Central memory CD8-positive, alpha-beta T cell (primary cell): Measurements from ENCODE around the gene EMC9.
"Not testable (repeated sequence)": the region's sequence is repeated elsewhere in the genome, so short reads cannot be mapped to it uniquely, and the experiment has no call there.

Experiments
- ATAC-seq: fragments of 150-1000 bp; cut with Tn5 transposase; replicated peaks from 2 replicates; pipeline ENCODE4 v1.10.0; 2022; ENCODE audit warnings: mild to moderate bottlenecking, moderate FRiP score, moderate number of reproducible peaks; ENCODE audit not compliant: poor library complexity, severe bottlenecking; ENCODE audit errors: extremely low read depth
- DNase-seq, 2 donors: peaks; one replicate each; pipeline ENCODE4 v3.0.0; 2021; ENCODE audit warnings: low spot score in 2 of 2
- H3K27ac Mint-ChIP-seq: one replicate; pipeline ENCODE4 v1.8.0; 2022; ENCODE audit warnings: low read depth, mild to moderate bottlenecking, moderate library complexity, mixed read lengths
- H3K27me3 Mint-ChIP-seq: one replicate; pipeline ENCODE4 v1.8.0; 2022; ENCODE audit warnings: mixed read lengths
- H3K36me3 Mint-ChIP-seq: one replicate; pipeline ENCODE4 v1.8.0; 2022; ENCODE audit warnings: mild to moderate bottlenecking, moderate library complexity, mixed read lengths; ENCODE audit not compliant: insufficient read depth
- H3K4me1 Mint-ChIP-seq: one replicate; pipeline ENCODE4 v1.8.0; 2022; ENCODE audit warnings: mixed read lengths
- H3K4me3 Mint-ChIP-seq: one replicate; pipeline ENCODE4 v1.8.0; 2022; ENCODE audit warnings: mild to moderate bottlenecking, moderate library complexity, mixed read lengths
- H3K9me3 Mint-ChIP-seq: one replicate; pipeline ENCODE4 v1.8.0; 2022; ENCODE audit warnings: mixed read lengths

EMC9 gene

DNA sequence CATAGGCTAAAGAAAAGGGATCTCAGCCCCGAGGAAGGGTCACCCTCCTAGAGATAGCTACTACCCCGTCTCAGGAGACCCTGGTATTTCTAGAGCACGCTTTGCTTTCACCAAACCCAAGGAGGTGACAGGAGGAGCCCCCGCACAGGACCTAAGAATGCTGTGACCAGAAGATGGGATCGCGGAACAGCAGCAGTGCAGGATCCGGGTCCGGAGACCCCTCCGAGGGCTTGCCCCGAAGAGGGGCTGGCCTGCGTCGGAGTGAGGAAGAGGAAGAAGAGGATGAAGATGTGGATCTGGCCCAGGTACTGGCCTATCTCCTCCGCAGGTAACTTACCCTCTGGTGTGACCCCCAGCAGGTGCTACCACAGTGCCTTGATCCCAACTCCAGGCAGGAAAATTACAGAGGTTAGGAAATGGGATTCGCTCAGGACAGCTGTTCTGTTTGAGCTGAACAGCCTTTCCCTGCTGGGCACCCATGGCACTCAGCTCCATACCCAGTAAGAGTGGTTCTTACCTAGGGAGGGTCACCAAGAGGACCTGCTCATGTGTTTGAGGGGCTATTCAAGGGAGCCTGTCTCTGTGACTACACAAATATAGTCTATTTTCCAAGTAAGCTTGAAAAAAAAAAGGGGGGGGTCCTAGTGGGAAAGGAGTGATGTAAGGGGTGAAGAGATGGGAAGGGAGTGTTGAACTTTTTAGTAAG is 25.8 kb downstream of the EMC9 start:
- Mint-ChIP-seq H3K36me3 (peaks cover 37% of the 10 kb centered on the region), H3K27ac (peak overlapping the region; percentile 97), H3K4me3 (peak overlapping the region; percentile 93), H3K4me1 (peaks cover 29% of the 10 kb centered on the region), H3K27me3 (no peaks in the 10 kb centered on the region), H3K9me3 (no peaks in the 10 kb centered on the region)
- ATAC-seq (no peak), DNase-seq (no peak)

DNA sequence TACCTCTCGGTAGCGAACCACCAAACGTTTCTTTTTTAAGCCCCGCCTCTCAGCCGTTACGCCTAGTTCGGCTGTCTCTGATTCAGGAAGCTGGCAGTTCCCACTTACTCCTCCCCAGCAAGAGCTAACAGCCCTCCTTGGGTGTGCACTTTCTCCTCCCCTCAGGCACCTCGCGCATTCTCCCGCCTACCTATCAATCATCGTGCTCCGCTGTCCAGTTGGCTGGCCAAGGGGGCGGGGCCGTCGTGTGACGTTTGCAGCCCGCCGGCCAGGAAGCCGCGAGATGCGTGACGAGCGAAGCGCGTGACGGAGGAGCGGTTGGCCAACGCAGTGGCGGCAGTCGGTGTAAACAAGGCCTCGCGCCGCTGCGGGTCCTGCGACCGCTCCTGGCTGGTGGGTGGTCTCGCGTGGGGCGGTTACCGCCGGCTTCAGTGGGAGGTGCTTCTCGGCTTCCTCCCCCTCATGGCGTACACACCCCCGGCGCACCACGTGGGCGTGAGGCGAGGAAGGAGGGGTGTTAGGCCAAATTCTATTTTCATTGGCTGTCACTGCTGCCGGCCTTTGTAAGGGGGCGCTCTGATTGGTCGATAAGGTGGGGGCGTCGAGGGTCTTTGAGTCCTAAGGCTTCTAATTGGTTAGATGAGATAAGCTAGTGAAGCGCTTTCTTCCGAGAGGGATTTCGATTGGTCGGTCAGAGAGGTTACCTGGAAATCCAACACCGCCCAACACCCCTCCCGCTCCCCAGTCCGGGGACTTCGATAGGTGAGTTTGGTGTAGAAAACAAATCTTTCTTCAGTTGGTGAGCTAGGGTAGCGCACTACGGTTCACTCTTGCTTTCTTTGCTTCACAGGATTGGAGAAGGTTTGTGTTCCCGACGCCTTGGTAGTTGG is 26.6 kb downstream of the EMC9 start, which contains the start of the genes DCAF11 and NRL:
DCAF11 (plus strand) TSS at position 246 of the 890 bp plus-strand sequence. CDS start 818 bp downstream, outside the sequence.
NRL (minus strand) TSS at position 418 of the 890 bp plus-strand sequence. CDS start 32,101 bp downstream, outside the sequence.
- peak; percentile 87 for ATAC-seq

DNA sequence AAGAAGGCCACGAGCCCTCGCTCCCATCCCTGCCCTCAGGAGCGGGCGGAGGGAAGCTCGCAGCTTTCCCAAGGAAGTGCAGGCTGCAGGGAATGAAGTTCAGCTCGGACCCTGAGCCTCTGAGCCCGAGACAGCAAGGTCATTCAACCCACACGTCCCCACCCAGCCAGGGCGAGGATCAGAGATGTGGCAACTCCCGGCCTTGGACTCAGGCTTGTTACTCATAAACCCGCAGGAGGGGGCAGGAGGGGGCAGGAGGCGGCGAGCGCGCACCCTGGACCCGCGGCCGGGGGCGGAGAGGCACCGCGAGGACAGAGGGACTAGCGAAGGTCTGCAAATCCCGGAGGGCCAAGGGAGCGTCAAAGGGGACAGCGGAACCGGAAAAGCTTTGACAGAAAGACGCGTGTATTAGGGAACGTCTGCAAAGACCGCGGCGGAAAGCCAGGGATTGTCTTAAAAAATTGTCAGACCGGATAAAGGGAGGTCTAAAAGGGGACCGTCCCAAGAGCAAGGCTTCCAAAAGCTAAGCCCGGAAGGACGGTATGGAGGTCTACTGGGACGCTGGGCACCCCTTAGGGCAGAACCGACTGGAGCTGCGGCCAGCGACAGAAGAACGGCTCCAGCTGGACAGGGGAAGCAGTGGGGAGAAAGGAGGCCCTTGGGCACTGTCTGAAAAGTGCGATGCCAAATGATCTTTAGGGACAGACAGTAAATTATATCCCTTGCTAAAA is 27.4 kb downstream of the EMC9 start:
- Mint-ChIP-seq H3K27ac (peak overlapping the region; percentile 97), H3K36me3 (peaks cover 24% of the 10 kb centered on the region), H3K27me3 (no peaks in the 10 kb centered on the region), H3K9me3 (no peaks in the 10 kb centered on the region), H3K4me1 (peaks cover 30% of the 10 kb centered on the region), H3K4me3 (peak overlapping the region; percentile 93)
- ATAC-seq (peak; percentile 38), DNase-seq (peak; percentile 68 to 82)

More for the DNA sequence above, 26.6 kb downstream of the EMC9 start, which contains the start of the genes DCAF11 and NRL:
- DNase-seq, result peak; percentile 97 to 99
- H3K4me1 Mint-ChIP-seq, result peaks cover 29% of the 10 kb centered on the region
- H3K27ac Mint-ChIP-seq, result peak within 1 kb of the TSS; percentile 97
- H3K36me3 Mint-ChIP-seq, result peaks cover 33% of the 10 kb centered on the region
- H3K4me3 Mint-ChIP-seq, result peak within 1 kb of the TSS; percentile 93
- H3K9me3 Mint-ChIP-seq, result no peaks in the 10 kb centered on the region
- H3K27me3 Mint-ChIP-seq, result no peaks in the 10 kb centered on the region

DNA sequence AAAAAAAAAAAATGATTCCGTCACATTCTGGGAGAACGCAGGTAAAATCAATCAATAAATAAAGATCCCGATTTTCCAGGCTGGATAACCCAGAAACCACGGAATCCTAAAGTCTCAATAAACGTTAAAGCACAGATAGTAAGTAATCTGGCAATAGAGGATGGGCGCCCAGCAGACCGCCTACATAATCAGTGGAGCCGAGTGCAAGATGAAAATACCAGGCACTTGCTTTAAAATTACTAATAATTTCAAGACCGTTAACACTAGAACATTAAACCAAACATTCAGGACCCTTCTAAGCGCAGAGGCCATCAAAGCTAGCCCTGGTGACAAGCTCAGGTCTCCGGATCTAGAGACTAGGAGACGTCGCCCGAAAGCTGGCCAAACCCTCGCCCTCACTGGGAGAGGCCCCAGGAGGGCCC is 28.0 kb downstream of the EMC9 start:
- H3K4me3 Mint-ChIP-seq, result peak overlapping the region; percentile 93
- ATAC-seq, result no peak
- no peak for DNase-seq

DNA sequence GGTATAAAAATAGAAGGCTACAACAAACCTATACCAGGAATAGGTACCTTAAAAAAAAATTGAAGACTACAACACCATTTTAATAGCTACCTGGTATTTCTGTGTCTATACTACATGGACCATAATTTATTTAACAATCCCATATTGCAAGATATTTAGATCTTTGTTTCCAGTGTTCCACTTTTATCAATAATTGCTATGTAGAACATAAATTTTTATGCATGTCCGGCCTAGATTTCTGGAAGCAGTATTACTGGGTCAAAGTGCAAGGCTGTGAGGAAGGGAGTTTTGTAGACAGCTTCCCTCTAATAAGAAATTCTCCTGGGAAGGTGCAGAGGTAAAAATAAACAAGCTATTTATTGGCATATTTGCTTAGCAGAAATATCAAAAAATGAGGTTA is 30.9 kb downstream of the EMC9 start:
- Mint-ChIP-seq H3K27ac (no peak overlapping the region), H3K4me3 (no peak overlapping the region), H3K27me3 (no peaks in the 10 kb centered on the region), H3K4me1 (peaks cover 15% of the 10 kb centered on the region), H3K9me3 (no peaks in the 10 kb centered on the region), H3K36me3 (peaks cover 15% of the 10 kb centered on the region)
- no peak for ATAC-seq
- DNase-seq, result no peak

More for the DNA sequence above, 28.0 kb downstream of the EMC9 start:
- no peaks in the 10 kb centered on the region for H3K9me3 Mint-ChIP-seq
- H3K4me1 Mint-ChIP-seq, result peaks cover 31% of the 10 kb centered on the region
- H3K27ac Mint-ChIP-seq, result peak overlapping the region; percentile 97
- H3K36me3 Mint-ChIP-seq, result peaks cover 19% of the 10 kb centered on the region
- H3K27me3 Mint-ChIP-seq, result no peaks in the 10 kb centered on the region

DNA sequence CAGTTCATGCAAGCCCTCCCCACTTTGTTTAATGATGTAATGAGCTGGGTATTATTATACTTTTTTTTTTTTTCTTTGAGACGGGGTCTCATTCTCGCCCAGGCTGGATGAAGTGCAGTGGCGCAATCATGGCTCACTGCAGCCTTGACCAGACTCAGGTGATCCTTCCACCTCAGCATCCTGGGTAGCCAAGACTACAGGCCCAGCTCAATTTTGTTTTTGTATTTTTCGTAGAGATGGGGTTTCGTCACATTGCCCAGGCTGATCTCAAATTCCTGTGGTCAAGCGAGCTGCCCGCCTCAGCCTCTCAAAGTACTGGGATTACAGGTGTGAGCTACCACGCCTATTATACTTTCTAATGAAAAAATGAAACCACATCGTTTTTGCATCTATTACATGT is 31.3 kb downstream of the EMC9 start:
- H3K27ac Mint-ChIP-seq, result no peak overlapping the region

DNA sequence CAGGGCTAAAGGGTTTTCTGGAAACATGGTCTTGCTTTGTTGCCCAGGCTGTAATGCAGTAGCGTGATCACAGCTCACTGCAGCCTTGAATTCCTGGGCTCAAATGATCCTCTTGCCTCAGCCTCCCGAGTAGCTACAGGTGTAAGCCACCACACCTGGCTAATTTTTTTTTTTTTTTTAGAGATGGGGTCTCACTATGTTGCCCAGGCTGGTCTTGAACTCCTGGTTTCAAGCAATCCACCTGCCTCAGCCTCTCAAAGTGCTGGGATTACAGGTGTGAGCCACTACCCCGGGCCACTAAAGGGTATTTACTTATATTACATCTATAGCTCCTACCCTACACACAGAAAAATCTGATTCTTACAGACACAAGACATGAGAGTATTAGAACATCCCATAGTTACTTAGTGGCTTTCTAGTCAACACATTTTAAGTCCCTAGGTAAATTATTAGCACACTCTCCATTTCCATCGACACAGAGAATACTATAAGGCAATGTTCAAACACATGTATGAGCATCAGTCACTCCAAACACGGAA is 33.0 kb downstream of the EMC9 start:
- DNase-seq (no peak), ATAC-seq (no peak)
- Mint-ChIP-seq H3K9me3 (no peaks in the 10 kb centered on the region), H3K36me3 (peaks cover under 1% of the 10 kb centered on the region), H3K27me3 (no peaks in the 10 kb centered on the region), H3K4me3 (no peak overlapping the region), H3K27ac (peak overlapping the region; percentile 71), H3K4me1 (peaks cover 7% of the 10 kb centered on the region)

More for the DNA sequence above, 31.3 kb downstream of the EMC9 start:
- Mint-ChIP-seq H3K36me3 (peaks cover 14% of the 10 kb centered on the region), H3K27me3 (no peaks in the 10 kb centered on the region), H3K4me3 (no peak overlapping the region), H3K9me3 (no peaks in the 10 kb centered on the region), H3K4me1 (peaks cover 10% of the 10 kb centered on the region)
- DNase-seq (no peak), ATAC-seq (no peak)

DNA sequence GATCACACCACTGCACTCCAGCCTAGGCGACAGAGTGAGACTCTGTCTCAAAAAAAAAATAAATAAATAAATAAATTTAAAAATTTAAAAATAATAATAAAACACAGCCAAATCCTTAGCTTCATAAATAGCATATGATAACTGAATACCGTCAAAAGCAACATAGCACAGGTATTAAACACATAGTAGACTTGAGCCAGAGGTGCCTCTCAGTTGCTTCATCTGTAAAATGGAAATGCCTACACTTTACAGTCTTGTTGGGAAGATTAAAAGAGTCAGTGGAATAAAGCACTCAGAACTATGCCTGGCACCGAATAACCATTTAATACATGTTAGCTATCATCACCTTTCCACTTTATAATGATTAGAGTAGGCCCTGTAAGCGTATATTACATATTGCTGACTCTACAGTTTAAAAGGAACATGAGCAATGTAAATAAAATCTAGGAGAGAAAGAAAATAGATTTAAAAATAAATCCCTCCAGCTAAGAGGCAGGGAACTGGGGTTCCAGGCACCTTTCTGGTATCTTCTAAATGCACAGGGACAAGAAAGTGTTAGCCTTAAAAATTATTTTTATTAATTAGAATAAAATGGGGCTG is 34.6 kb downstream of the EMC9 start:
- Mint-ChIP-seq H3K4me1 (peaks cover 7% of the 10 kb centered on the region), H3K27ac (no peak overlapping the region), H3K36me3 (peaks cover 5% of the 10 kb centered on the region), H3K9me3 (no peaks in the 10 kb centered on the region), H3K27me3 (no peaks in the 10 kb centered on the region), H3K4me3 (no peak overlapping the region)
- DNase-seq (no peak), ATAC-seq (no peak)

DNA sequence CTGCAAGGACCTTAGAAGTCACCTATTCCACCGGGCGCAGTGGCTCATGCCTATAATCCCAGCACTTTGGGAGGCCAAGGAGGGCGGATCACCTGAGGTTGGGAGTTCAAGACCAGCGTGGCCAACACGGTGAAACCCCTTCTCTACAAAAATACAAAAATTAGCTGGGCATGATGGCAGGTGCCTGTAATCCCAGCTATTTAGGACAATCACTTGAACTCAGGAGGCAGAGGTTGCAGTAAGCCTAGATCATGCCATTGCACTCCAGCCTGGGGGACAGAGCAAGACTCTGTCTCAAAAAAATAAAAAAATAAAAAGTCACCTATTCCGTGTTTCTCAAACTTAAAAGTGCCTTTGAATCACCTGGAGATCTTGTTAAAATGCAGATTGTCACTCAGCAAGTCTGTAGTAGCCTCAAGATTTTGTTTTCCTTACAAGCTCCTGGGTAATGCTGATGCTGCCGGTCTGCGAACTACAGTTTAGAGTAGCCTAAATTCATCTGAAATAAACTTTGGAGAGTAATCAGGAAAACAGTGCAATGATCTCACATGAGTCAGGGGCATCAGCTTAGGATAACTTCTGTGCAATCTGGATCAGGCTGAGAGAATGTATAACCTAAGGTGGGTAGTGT is 35.7 kb downstream of the EMC9 start:
- not testable (repeated sequence) for H3K36me3 Mint-ChIP-seq, H3K27ac Mint-ChIP-seq, H3K27me3 Mint-ChIP-seq, DNase-seq, H3K4me3 Mint-ChIP-seq, H3K4me1 Mint-ChIP-seq, ATAC-seq, H3K9me3 Mint-ChIP-seq

DNA sequence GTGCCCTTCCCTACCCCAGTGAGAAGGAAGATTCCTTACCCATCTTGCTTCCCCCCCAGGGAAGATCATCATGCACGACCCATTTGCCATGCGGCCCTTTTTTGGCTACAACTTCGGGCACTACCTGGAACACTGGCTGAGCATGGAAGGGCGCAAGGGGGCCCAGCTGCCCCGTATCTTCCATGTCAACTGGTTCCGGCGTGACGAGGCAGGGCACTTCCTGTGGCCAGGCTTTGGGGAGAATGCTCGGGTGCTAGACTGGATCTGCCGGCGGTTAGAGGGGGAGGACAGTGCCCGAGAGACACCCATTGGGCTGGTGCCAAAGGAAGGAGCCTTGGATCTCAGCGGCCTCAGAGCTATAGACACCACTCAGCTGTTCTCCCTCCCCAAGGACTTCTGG is 37.9 kb downstream of the EMC9 start:
- Mint-ChIP-seq H3K27ac (no peak overlapping the region), H3K27me3 (no peaks in the 10 kb centered on the region), H3K9me3 (no peaks in the 10 kb centered on the region), H3K4me1 (peaks cover 4% of the 10 kb centered on the region), H3K4me3 (no peak overlapping the region), H3K36me3 (peaks cover 7% of the 10 kb centered on the region)
- DNase-seq, result no peak
- no peak for ATAC-seq

DNA sequence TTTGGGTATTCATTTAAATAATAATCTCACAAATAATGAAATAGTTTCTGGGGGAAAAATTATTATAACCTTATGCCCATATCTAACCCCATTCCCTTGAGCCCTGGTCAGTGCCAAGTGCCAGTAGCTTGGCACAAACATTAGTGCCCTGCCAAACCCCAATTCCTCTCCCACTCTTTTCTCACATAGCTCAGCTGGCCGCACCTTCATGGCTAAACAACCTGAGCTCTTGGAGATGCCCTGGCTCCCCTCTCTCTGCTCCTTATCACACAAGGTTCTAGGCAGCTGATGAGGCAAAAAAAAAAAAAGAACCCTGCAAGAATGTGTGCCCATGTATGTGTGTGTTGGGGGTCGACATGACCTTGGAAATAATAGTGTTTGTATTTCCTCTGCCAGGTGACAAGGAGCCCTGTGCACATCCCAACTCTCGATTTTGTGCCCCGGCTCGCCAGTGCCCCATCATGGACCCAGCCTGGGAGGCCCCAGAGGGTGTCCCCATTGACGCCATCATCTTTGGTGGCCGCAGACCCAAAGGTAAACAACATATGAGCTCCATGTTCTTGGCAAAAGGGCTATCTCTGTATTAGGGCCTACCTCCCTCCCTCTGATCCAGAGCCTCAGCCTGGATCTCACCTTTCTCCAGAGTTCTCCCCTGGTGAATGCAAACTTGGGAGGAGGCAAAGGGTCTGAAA is 38.9 kb downstream of the EMC9 start:
- Mint-ChIP-seq H3K4me3 (no peak overlapping the region), H3K36me3 (peaks cover 8% of the 10 kb centered on the region), H3K27me3 (no peaks in the 10 kb centered on the region), H3K9me3 (no peaks in the 10 kb centered on the region), H3K27ac (no peak overlapping the region), H3K4me1 (peaks cover 4% of the 10 kb centered on the region)
- no peak for DNase-seq
- no peak for ATAC-seq
